Adrenal gland (tissue), 5 donors: ENCODE data around the gene PKDCC.

Source experiments
- POLR2A ChIP-seq, 2 donors: fragments of 450-650 bp; IDR thresholded peaks; one replicate each; pipeline ENCODE4 v1.6.1; 2017; ENCODE audit warnings: antibody characterized with exemption in 2 of 2, mild to moderate bottlenecking in 2 of 2, moderate library complexity in 1 of 2
- TF ChIP-seq, protein P1 (sequence below), 6 experiments: fragments of 450-650 bp in 4 of 6; fragments of 200-600 bp in 2 of 6; sonication (generic) in 1 of 6; IDR thresholded peaks; 1 replicate in 5 of 6; 2 replicates in 1 of 6; pipeline versions ENCODE4 v1.5.1 to v1.8.0; 2016 to 2021; ENCODE audit warnings: antibody characterized with exemption in 6 of 6, mild to moderate bottlenecking in 2 of 6, moderate library complexity in 1 of 6
- donor health status: DM: no; HTN: no; CAD: no.

DNA sequence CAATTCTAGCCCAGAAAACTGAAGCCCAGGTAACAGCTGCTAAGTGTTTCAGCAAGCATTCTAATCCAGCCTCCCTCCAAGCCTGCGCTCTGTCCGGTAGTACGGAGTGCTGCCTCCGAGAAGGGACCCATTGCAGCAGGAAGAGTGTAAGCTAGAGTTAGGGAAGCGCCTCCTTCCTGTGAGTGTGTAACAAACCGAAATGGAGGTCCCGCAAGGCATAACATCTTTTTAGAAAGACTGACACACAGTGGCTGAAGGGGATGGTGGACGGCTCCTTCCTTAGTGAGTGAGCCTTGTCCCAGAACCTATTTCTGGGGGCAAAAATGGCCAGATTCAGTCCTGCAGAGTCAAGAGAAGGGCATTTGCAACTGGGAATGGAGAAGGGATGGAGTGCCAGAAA lies 12.2 kb downstream of the PKDCC start:
- no peak for TF ChIP-seq POLR2A (IDR thresholded peaks at IDR 0.05)
- TF ChIP-seq, protein P1, sequence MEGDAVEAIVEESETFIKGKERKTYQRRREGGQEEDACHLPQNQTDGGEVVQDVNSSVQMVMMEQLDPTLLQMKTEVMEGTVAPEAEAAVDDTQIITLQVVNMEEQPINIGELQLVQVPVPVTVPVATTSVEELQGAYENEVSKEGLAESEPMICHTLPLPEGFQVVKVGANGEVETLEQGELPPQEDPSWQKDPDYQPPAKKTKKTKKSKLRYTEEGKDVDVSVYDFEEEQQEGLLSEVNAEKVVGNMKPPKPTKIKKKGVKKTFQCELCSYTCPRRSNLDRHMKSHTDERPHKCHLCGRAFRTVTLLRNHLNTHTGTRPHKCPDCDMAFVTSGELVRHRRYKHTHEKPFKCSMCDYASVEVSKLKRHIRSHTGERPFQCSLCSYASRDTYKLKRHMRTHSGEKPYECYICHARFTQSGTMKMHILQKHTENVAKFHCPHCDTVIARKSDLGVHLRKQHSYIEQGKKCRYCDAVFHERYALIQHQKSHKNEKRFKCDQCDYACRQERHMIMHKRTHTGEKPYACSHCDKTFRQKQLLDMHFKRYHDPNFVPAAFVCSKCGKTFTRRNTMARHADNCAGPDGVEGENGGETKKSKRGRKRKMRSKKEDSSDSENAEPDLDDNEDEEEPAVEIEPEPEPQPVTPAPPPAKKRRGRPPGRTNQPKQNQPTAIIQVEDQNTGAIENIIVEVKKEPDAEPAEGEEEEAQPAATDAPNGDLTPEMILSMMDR (IDR thresholded peaks at IDR 0.05) = no peak
